Erythroblast (primary cell): Measurements from ENCODE around the gene PHF20.

Source experiments
- GATA1 ChIP-seq: IDR thresholded peaks from 2 replicates; pipeline ENCODE4 v1.6.1; 2011; ENCODE audit warnings: low read depth, mild to moderate bottlenecking, control low read depth, low read length, moderate library complexity
- POLR2A ChIP-seq: IDR thresholded peaks from 2 replicates; pipeline ENCODE4 v1.6.1; 2011; ENCODE audit warnings: mild to moderate bottlenecking, low read length

- TF ChIP-seq POLR2A, result no peak
- TF ChIP-seq GATA1, result no peak
Observed at GRCh38 chr20:35837577-35838195, 65.9 kb downstream of the PHF20 start.
